Ishikawa (cell line): ENCODE results near the gene RABL6.

ENCODE experiments used
- EP300 ChIP-seq: IDR thresholded peaks from 2 replicates; pipeline ENCODE4 v1.6.1; 2012; ENCODE audit warnings: borderline replicate concordance
- RAD21 ChIP-seq: IDR thresholded peaks from 2 replicates; pipeline ENCODE4 v1.6.1; 2012; ENCODE audit warnings: low read depth

DNA sequence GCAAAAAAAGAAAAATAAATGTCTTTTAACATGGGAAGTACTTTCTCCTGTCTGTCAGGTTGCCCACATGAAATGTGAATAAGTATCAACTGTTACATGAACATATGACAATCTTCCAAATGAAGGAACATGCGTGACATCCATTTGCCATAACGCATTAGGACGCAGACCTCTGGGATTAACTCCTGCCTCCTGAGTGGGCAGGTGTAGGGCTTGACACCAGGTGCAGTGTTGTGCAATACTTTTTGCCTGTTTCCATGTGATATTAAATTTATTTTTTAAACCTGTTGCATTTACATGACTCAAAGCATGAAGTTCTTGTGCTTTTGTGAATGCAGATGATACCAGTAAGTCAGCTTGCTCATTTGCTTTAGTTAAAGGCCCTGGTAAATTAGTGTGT is 25.3 kb upstream of the RABL6 start:
- TF ChIP-seq RAD21 (no peak), EP300 (no peak)
